H1 (cell line): ENCODE data around the gene CIPC. TPM values are rescaled to one million over a fixed set of nuclear protein-coding genes. Genes with fewer than 3 reads are reported as not detected.
A peak's percentile ranks its signal among the peaks of the same experiment; 100 is the strongest.

ENCODE experiments used
- CTCF ChIA-PET: fragments of 300-600 bp; sonication (Branson Sonifier 250); formaldehyde crosslinking; loops from one replicate; lab custom pipeline; 2021; ENCODE audit not compliant: partially characterized antibody; lab: Charles Lee
- POLR2A ChIA-PET: fragments of 300-600 bp; sonication (Branson Sonifier 250); formaldehyde crosslinking; loops from one replicate; lab custom pipeline; 2021; ENCODE audit warnings: inconsistent platforms; ENCODE audit not compliant: partially characterized antibody; lab: Charles Lee
- DNase-seq, 2 experiments: peaks; one replicate each; pipeline versions ENCODE4 v3.0.0 to v3.0.0-alpha.2; 2010 to 2022; ENCODE audit warnings: low spot score in 2 of 2, low read depth in 1 of 2, mixed read lengths in 1 of 2
- FAIRE-seq: peaks from 2 replicates; lab custom pipeline; 2011; peaks lifted over from hg19 to GRCh38; lab: Jason Lieb, UNC
- H2AFZ ChIP-seq: 2 replicates; pipeline ENCODE4 v1.8.1; 2012; ENCODE audit warnings: low read length, inconsistent platforms
- H2AK5ac ChIP-seq: 2 replicates; pipeline ENCODE4 v1.6.1; 2013; ENCODE audit warnings: low read depth, low read length
- H2BK120ac ChIP-seq: replicated peaks from 2 replicates; pipeline ENCODE3; 2013; ENCODE audit warnings: low read depth, low read length, inconsistent platforms
- H2BK12ac ChIP-seq: 2 replicates; pipeline ENCODE4 v1.6.1; 2013; ENCODE audit warnings: low read depth, low read length
- H2BK15ac ChIP-seq: 2 replicates; pipeline ENCODE4 v1.6.1; 2013; ENCODE audit warnings: low read length
- H2BK20ac ChIP-seq: 2 replicates; pipeline ENCODE4 v1.6.1; 2013; ENCODE audit warnings: low read length
- H2BK5ac ChIP-seq: 2 replicates; pipeline ENCODE4 v1.6.1; 2013; ENCODE audit warnings: low read depth, low read length
- H3K14ac ChIP-seq: 2 replicates; pipeline ENCODE4 v1.6.1; 2013; ENCODE audit warnings: inconsistent platforms; ENCODE audit not compliant: insufficient read length
- H3K18ac ChIP-seq: 2 replicates; pipeline ENCODE4 v1.6.1; 2013; ENCODE audit warnings: low read length; ENCODE audit errors: extremely low read depth
- H3K23ac ChIP-seq: 2 replicates; pipeline ENCODE4 v1.6.1; 2013; ENCODE audit warnings: inconsistent platforms; ENCODE audit not compliant: insufficient read length
- H3K23me2 ChIP-seq: 2 replicates; pipeline ENCODE4 v1.6.1; 2013; ENCODE audit warnings: low read depth, low read length
- H3K27ac ChIP-seq: 2 replicates; pipeline ENCODE4 v1.6.1; 2011; ENCODE audit warnings: low read depth, low read length, inconsistent platforms
- H3K27me3 ChIP-seq, 4 experiments: replicated peaks in 1 of 4; 1 replicate in 1 of 4; 2 replicates in 3 of 4; pipeline versions ENCODE4 v1.6.1 to v1.8.1; 2011 to 2013; ENCODE audit warnings: low read length in 3 of 4, mild to moderate bottlenecking in 3 of 4, inconsistent platforms in 2 of 4, mixed read lengths in 2 of 4, moderate library complexity in 1 of 4; ENCODE audit not compliant: control insufficient read depth in 3 of 4, insufficient read depth in 3 of 4; ENCODE audit errors: extremely low read depth in 1 of 4
- H3K36me3 ChIP-seq, 4 experiments: 2 replicates each; pipeline versions ENCODE4 v1.6.1 to v1.8.1; 2011 to 2013; ENCODE audit warnings: mild to moderate bottlenecking in 4 of 4, low read length in 3 of 4, moderate library complexity in 2 of 4, control low read depth in 1 of 4, inconsistent platforms in 1 of 4; ENCODE audit not compliant: insufficient read depth in 4 of 4, control insufficient read depth in 2 of 4
- H3K4ac ChIP-seq: replicated peaks from 2 replicates; pipeline ENCODE3; 2013; ENCODE audit warnings: low read length, low read depth, mixed read lengths, inconsistent platforms; ENCODE audit not compliant: insufficient read length
- H3K4me1 ChIP-seq, 4 experiments: replicated peaks in 1 of 4; 1 replicate in 1 of 4; 2 replicates in 3 of 4; pipeline versions ENCODE4 v1.6.1 to v1.8.1; 2011 to 2013; ENCODE audit warnings: low read length in 3 of 4, inconsistent platforms in 2 of 4, mixed read lengths in 1 of 4; ENCODE audit not compliant: insufficient read depth in 4 of 4, control insufficient read depth in 3 of 4
- H3K4me2 ChIP-seq, 2 experiments: 2 replicates each; pipeline versions ENCODE4 v1.6.1 to v1.8.1; 2011 to 2013; ENCODE audit warnings: low read depth in 2 of 2, low read length in 2 of 2, control low read depth in 1 of 2, inconsistent platforms in 1 of 2, mild to moderate bottlenecking in 1 of 2; ENCODE audit not compliant: insufficient read depth in 1 of 2
- H3K4me3 ChIP-seq, 4 experiments: fragments of 200-600, 300-600 bp in 1 of 4; sonication (generic), shearing (Covaris generic), sonication (Bioruptor Twin) in 1 of 4; 2 replicates each; pipeline versions ENCODE4 v1.5.1 to v1.8.1; 2011 to 2016; ENCODE audit warnings: low read length in 4 of 4, low read depth in 3 of 4, control low read depth in 2 of 4, inconsistent platforms in 2 of 4, mild to moderate bottlenecking in 2 of 4, mixed read lengths in 1 of 4, moderate library complexity in 1 of 4; ENCODE audit not compliant: insufficient read depth in 2 of 4; ENCODE audit errors: extremely low read depth in 1 of 4
- H3K56ac ChIP-seq: replicated peaks from 2 replicates; pipeline ENCODE3; 2013; ENCODE audit warnings: low read depth, mild to moderate bottlenecking, mixed read lengths, low read length, inconsistent platforms; ENCODE audit not compliant: insufficient read length
- H3K79me1 ChIP-seq: 2 replicates; pipeline ENCODE4 v1.6.1; 2013; ENCODE audit warnings: low read depth, low read length, control low read depth
- H3K79me2 ChIP-seq, 2 experiments: 2 replicates each; pipeline versions ENCODE4 v1.6.1 to v1.8.1; 2012 to 2013; ENCODE audit warnings: low read length in 2 of 2, mild to moderate bottlenecking in 2 of 2, inconsistent platforms in 1 of 2; ENCODE audit not compliant: insufficient read depth in 2 of 2, control insufficient read depth in 1 of 2
- H3K9ac ChIP-seq, 4 experiments: replicated peaks in 1 of 4; 1 replicate in 1 of 4; 2 replicates in 3 of 4; pipeline versions ENCODE4 v1.6.1 to v1.8.1; 2011 to 2013; ENCODE audit warnings: low read depth in 3 of 4, low read length in 3 of 4, control low read depth in 2 of 4, mild to moderate bottlenecking in 2 of 4, moderate library complexity in 2 of 4, inconsistent platforms in 1 of 4; ENCODE audit errors: extremely low read depth in 1 of 4
- H3K9me3 ChIP-seq, 2 experiments: 2 replicates each; pipeline versions ENCODE4 v1.6.1 to v1.8.1; 2012 to 2013; ENCODE audit warnings: mild to moderate bottlenecking in 2 of 2, moderate library complexity in 2 of 2, control low read depth in 1 of 2, inconsistent platforms in 1 of 2, low read depth in 1 of 2, low read length in 1 of 2, mixed read lengths in 1 of 2; ENCODE audit not compliant: insufficient read depth in 2 of 2
- H4K20me1 ChIP-seq, 2 experiments: replicated peaks in 1 of 2; 2 replicates each; pipeline versions ENCODE3 to v1.8.1; 2011 to 2013; ENCODE audit warnings: inconsistent platforms in 2 of 2, low read length in 2 of 2, mild to moderate bottlenecking in 1 of 2; ENCODE audit not compliant: insufficient read depth in 2 of 2, control insufficient read depth in 1 of 2
- H4K5ac ChIP-seq: 2 replicates; pipeline ENCODE4 v1.6.1; 2013; ENCODE audit warnings: low read length, low read depth, mixed read lengths, inconsistent platforms; ENCODE audit not compliant: insufficient read length
- H4K8ac ChIP-seq: 2 replicates; pipeline ENCODE4 v1.8.0; 2013; ENCODE audit warnings: mild to moderate bottlenecking, moderate library complexity, low read length, inconsistent platforms; ENCODE audit not compliant: insufficient read depth; ENCODE audit errors: extremely low read depth
- H4K91ac ChIP-seq: replicated peaks from 2 replicates; pipeline ENCODE3; 2013; ENCODE audit warnings: low read length, mixed read lengths, inconsistent platforms; ENCODE audit not compliant: insufficient read length
- CTCF ChIP-seq, 3 experiments: IDR thresholded peaks; 1 replicate in 2 of 3; 2 replicates in 1 of 3; pipeline versions ENCODE4 v1.5.1 to v1.6.1; 2011; ENCODE audit warnings: low read length in 3 of 3, mild to moderate bottlenecking in 3 of 3, inconsistent platforms in 2 of 3, low read depth in 1 of 3, moderate library complexity in 1 of 3; ENCODE audit not compliant: insufficient read depth in 1 of 3; ENCODE audit errors: control extremely low read depth in 1 of 3
- SAP30 ChIP-seq: fragments of 300-600 bp; sonication (generic); IDR thresholded peaks from 2 replicates; pipeline ENCODE4 v1.7.1; 2012; ENCODE audit warnings: low read length, moderate library complexity, mild to moderate bottlenecking, inconsistent platforms; ENCODE audit not compliant: insufficient read depth, insufficient replicate concordance
- USF2 ChIP-seq: IDR thresholded peaks from 2 replicates; pipeline ENCODE4 v1.6.1; 2011; ENCODE audit warnings: low read length, improper control_type of control experiment
- WGBS, 2 experiments: shearing (Covaris generic) in 1 of 2; methylation state at CpG; one replicate each; pipeline versions ENCODE4 v1.1.6 to v1.1.7; 2013 to 2015; ENCODE audit warnings: low lambda C conversion rate in 2 of 2, mixed read lengths in 2 of 2, inconsistent platforms in 1 of 2, low coverage in 1 of 2, missing lambda C conversion rate in 1 of 2; ENCODE audit not compliant: insufficient replicate concordance in 2 of 2, insufficient coverage in 1 of 2, insufficient read length in 1 of 2; ENCODE audit errors: extremely low coverage in 1 of 2, missing lambda C conversion rate in 1 of 2; 5-methylcytosine and 5-hydroxymethylcytosine counted together
- polyA plus RNA-seq, 7 experiments: library from polyadenylated mRNA; depleted of rRNA in 3 of 7; stranded (reverse) in 5 of 7; unstranded in 2 of 7; fragments of >200 nt in 5 of 7; fragments of 200-250 nt in 2 of 7; gene quantifications; 1 replicate in 5 of 7; 2 replicates in 1 of 7; 4 replicates in 1 of 7; pipeline versions ENCODE4 v1.2.1 to v1.2.3, GENCODE V29; 2011 to 2013; ENCODE audit warnings: missing spikeins in 2 of 7, mixed read lengths in 2 of 7
- total RNA-seq: library from RNA; stranded (reverse); fragmentation: NEBNext Ultra II Directional; extraction: Animal tissue kit (Norgen Biotek cat#: 25700); gene quantifications from 2 replicates; pipeline ENCODE4 v1.2.1, GENCODE V29; 2021

The CIPC gene
- total and polyA plus RNA-seq, 2 of the 8 experiments (the other 6 are each of a cell fraction or from before 2014, with no cell fraction given): 13.9 to 32.7 TPM

GRCh38 chr14:77123381-77124325 is 25.6 kb downstream of the CIPC start:
- no peak overlapping the region for H2AFZ ChIP-seq
- 75% methylated on average over 9 of the region's 9 CpGs; no CpG with 5 or more reads in 1 of the 2 experiments for WGBS, 2 experiments
- peaks cover 8% of the 10 kb centered on the region for H3K23me2 ChIP-seq
- no peak overlapping the region for H3K4ac ChIP-seq
- no peak overlapping the region for H2AK5ac ChIP-seq
- no peaks in the 10 kb centered on the region for H3K79me2 ChIP-seq
- ChIA-PET CTCF (interaction anchor here (0.6 to 56.8 kb wide), 25 partner anchors 9 to 277 kb away, joined by 3 to 1490 read pairs (median 5); partner anchors contain the start of genes CIPC and ZDHHC22), POLR2A (interaction anchor here (0.8 to 9.3 kb wide), 11 partner anchors 9 to 164 kb away, joined by 3 to 69 read pairs (median 5); partner anchors contain the start of genes CIPC and ZDHHC22)
- H3K27me3 ChIP-seq: peaks cover 0 to 2% (median 0%) of the 10 kb centered on the region in 4 experiments; a peak in 1 of 7 replicates
- H2BK120ac ChIP-seq: no peak overlapping the region
- H3K18ac ChIP-seq: no peak overlapping the region
- no peak overlapping the region for H3K23ac ChIP-seq
- no peak overlapping the region for H3K9ac ChIP-seq
- no peak overlapping the region for H4K8ac ChIP-seq
- no peak overlapping the region; the same call in 1 of the 2 replicates for H2BK12ac ChIP-seq
- DNase-seq: no peak
- no peak overlapping the region for H4K91ac ChIP-seq
- H3K36me3 ChIP-seq: no peaks in the 10 kb centered on the region
- no peak overlapping the region for H3K56ac ChIP-seq
- peak overlapping the region; percentile 62 to 79 (median 68); a peak in 4 of 8 replicates for H3K4me3 ChIP-seq
- H3K4me2 ChIP-seq: peak overlapping the region; percentile 83 to 88
- peaks cover 20 to 36% (median 24%) of the 10 kb centered on the region in 4 experiments for H3K4me1 ChIP-seq
- no peak overlapping the region for H4K5ac ChIP-seq
- no peaks in the 10 kb centered on the region for H3K9me3 ChIP-seq
- FAIRE-seq: no peak
- 0 out of 2 replicates have a peak overlapping the region, but pooled peaks have one; percentile 4 for H2BK5ac ChIP-seq
- no peak overlapping the region for H2BK15ac ChIP-seq
- no peak overlapping the region for H2BK20ac ChIP-seq
- no peaks in the 10 kb centered on the region for H3K79me1 ChIP-seq
- no peak overlapping the region for H3K27ac ChIP-seq
- no peak overlapping the region for H3K14ac ChIP-seq
- no peaks in the 10 kb centered on the region for H4K20me1 ChIP-seq
- TF ChIP-seq CTCF (IDR thresholded peaks at IDR 0.05; ENCODE audit: control extremely low read depth in 1 of 3, insufficient read depth in 1 of 3, low read depth in 1 of 3, low read length in 3 of 3): no peak
- TF ChIP-seq SAP30: no peak
- no peak for TF ChIP-seq USF2
